CD8-positive, alpha-beta memory T cell (primary cell): ENCODE data around the gene KLF3. TPM values are rescaled to one million over a fixed set of nuclear protein-coding genes. Genes with fewer than 3 reads are reported as not detected.

Experiments used
- CTCF ChIA-PET: fragments of 350-600 bp; sonication (Branson Sonifier 250); formaldehyde crosslinking; loops from one replicate; lab custom pipeline; 2021; ENCODE audit warnings: antibody characterized with exemption; lab: Charles Lee
- POLR2A ChIA-PET: fragments of 350-600 bp; sonication (Branson Sonifier 250); formaldehyde crosslinking; loops from one replicate; lab custom pipeline; 2021; ENCODE audit warnings: antibody characterized with exemption; lab: Charles Lee
- DNase-seq, 5 donors: peaks; one replicate each; pipeline versions ENCODE4 v3.0.0 to v3.0.0-alpha.2; 2020 to 2022; ENCODE audit warnings: mixed read lengths in 1 of 5
- H3K27ac ChIP-seq: one replicate; pipeline ENCODE4 v1.7.0; 2013; ENCODE audit warnings: low read depth, mild to moderate bottlenecking, low read length, moderate library complexity
- H3K27me3 ChIP-seq: 2 replicates; pipeline ENCODE4 v1.7.0; 2013; ENCODE audit warnings: low read length, mild to moderate bottlenecking; ENCODE audit not compliant: insufficient read depth, poor library complexity, severe bottlenecking
- H3K36me3 ChIP-seq: 2 replicates; pipeline ENCODE4 v1.7.0; 2013; ENCODE audit warnings: mild to moderate bottlenecking, low read length, moderate library complexity; ENCODE audit not compliant: insufficient read depth
- H3K4me1 ChIP-seq: 2 replicates; pipeline ENCODE4 v1.7.0; 2013; ENCODE audit warnings: mild to moderate bottlenecking, low read length, moderate library complexity; ENCODE audit not compliant: insufficient read depth
- H3K4me3 ChIP-seq: 2 replicates; pipeline ENCODE4 v1.7.0; 2013; ENCODE audit warnings: mild to moderate bottlenecking, low read length
- H3K9me3 ChIP-seq: 2 replicates; pipeline ENCODE4 v1.7.0; 2013; ENCODE audit warnings: mild to moderate bottlenecking, low read length
- H3K27ac Mint-ChIP-seq, 8 donors: one replicate each; pipeline ENCODE4 v1.8.0; 2020 to 2021; ENCODE audit warnings: mixed read lengths in 8 of 8, mild to moderate bottlenecking in 6 of 8, inconsistent platforms in 3 of 8, moderate library complexity in 3 of 8
- H3K27me3 Mint-ChIP-seq, 2 donors: one replicate each; pipeline ENCODE4 v1.8.0; 2020 to 2021; ENCODE audit warnings: mixed read lengths in 2 of 2, mild to moderate bottlenecking in 1 of 2, moderate library complexity in 1 of 2
- H3K36me3 Mint-ChIP-seq, 3 donors: one replicate each; pipeline ENCODE4 v1.8.0; 2020 to 2021; ENCODE audit warnings: mixed read lengths in 3 of 3, inconsistent platforms in 1 of 3, mild to moderate bottlenecking in 1 of 3
- H3K4me1 Mint-ChIP-seq, 3 donors: one replicate each; pipeline ENCODE4 v1.8.0; 2020 to 2021; ENCODE audit warnings: mixed read lengths in 3 of 3, inconsistent platforms in 1 of 3, mild to moderate bottlenecking in 1 of 3
- H3K4me3 Mint-ChIP-seq, 7 donors: one replicate each; pipeline ENCODE4 v1.8.0; 2020 to 2021; ENCODE audit warnings: mixed read lengths in 7 of 7, mild to moderate bottlenecking in 6 of 7, moderate library complexity in 4 of 7, inconsistent platforms in 2 of 7
- H3K9me3 Mint-ChIP-seq, 5 donors: one replicate each; pipeline ENCODE4 v1.8.0; 2020 to 2022; ENCODE audit warnings: mixed read lengths in 5 of 5, mild to moderate bottlenecking in 3 of 5, moderate library complexity in 2 of 5, inconsistent platforms in 1 of 5
- polyA plus RNA-seq: library from polyadenylated mRNA; unstranded; fragments of 300-500 nt; fragmentation: Illumina TruSeq; gene quantifications from one replicate; pipeline ENCODE4 v1.2.3, GENCODE V29; 2021
- total RNA-seq, 2 experiments: library from RNA; stranded (reverse); gene quantifications; one replicate each; pipeline ENCODE4 v1.2.3, GENCODE V29; 2021

KLF3 gene
- total and polyA plus RNA-seq, 3 experiments from 2014 or later: 15.2 to 72.9 (median 17.1) TPM

DNA sequence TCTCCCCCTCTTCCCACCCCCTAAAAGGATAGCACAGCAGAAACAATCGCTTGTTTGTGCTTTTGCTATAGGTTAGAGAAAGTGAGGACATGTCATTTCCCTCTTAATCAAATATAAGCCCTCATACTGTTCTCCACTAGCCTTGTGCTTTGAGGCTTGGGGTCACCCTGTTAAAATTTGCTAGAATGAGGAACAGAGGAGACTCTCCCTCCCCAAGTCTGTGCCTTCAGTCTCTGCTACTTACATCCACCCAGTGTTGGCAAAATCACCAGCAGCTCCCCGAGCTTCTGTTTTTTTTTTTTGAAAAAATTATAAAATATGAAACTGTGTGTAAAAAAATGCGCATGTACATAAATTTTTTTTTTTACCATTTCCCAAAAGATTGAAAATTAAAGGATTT lies 19.3 kb downstream of the KLF3 start:
- H3K9me3 Mint-ChIP-seq: no peaks in the 10 kb centered on the region
- Histone ChIP-seq H3K4me3 (no peak overlapping the region), H3K36me3 (peaks cover 20% of the 10 kb centered on the region), H3K4me1 (peaks cover 80% of the 10 kb centered on the region), H3K27me3 (no peaks in the 10 kb centered on the region), H3K27ac (no peak overlapping the region), H3K9me3 (no peaks in the 10 kb centered on the region)
- DNase-seq: no peak
- peak overlapping the region in 3 of 8 donors; percentile 34 to 46 (median 45) for H3K27ac Mint-ChIP-seq
- ChIA-PET CTCF (interaction anchor here (0.8 to 1.5 kb wide), 3 partner anchors 8 to 556 kb away, joined by 3 to 7 read pairs (median 4); no protein-coding TSS in a partner anchor), POLR2A (no interaction called here)
- H3K4me3 Mint-ChIP-seq: peak overlapping the region in 4 of 7 donors; percentile 31 to 68 (median 42)
- peaks cover 8 to 88% (median 29%) of the 10 kb centered on the region in 3 donors for H3K36me3 Mint-ChIP-seq
- peaks cover 84 to 94% (median 91%) of the 10 kb centered on the region in 3 donors for H3K4me1 Mint-ChIP-seq
- H3K27me3 Mint-ChIP-seq: no peaks in the 10 kb centered on the region

GRCh38 chr4:38684271-38684670 lies 20.3 kb downstream of the KLF3 start:
- H3K4me3 Mint-ChIP-seq: peak overlapping the region in 6 of 7 donors; percentile 32 to 72 (median 62)
- H3K9me3 Mint-ChIP-seq: no peaks in the 10 kb centered on the region
- peaks cover 81 to 92% (median 91%) of the 10 kb centered on the region in 3 donors for H3K4me1 Mint-ChIP-seq
- Histone ChIP-seq H3K9me3 (no peaks in the 10 kb centered on the region), H3K27ac (no peak overlapping the region), H3K4me3 (no peak overlapping the region), H3K27me3 (no peaks in the 10 kb centered on the region), H3K36me3 (peaks cover 30% of the 10 kb centered on the region), H3K4me1 (peaks cover 76% of the 10 kb centered on the region)
- H3K36me3 Mint-ChIP-seq: peaks cover 8 to 88% (median 30%) of the 10 kb centered on the region in 3 donors
- ChIA-PET CTCF (interaction anchor here (0.7 to 1.2 kb wide), 2 partner anchors 9 to 506 kb away, joined by 4 to 5 read pairs; no protein-coding TSS in a partner anchor), POLR2A (no interaction called here)
- peak overlapping the region; percentile 1 to 90 (median 68) for H3K27ac Mint-ChIP-seq
- no peaks in the 10 kb centered on the region for H3K27me3 Mint-ChIP-seq
- peak in 2 of 5 donors; percentile 39 to 45 for DNase-seq

- H3K27me3 ChIP-seq: no peaks in the 10 kb centered on the region
- no peak overlapping the region for H3K4me3 ChIP-seq
- CTCF ChIA-PET: interaction anchor here (0.7 to 1.3 kb wide), 3 partner anchors 47 to 507 kb away, joined by 4 to 5 read pairs (median 4); no protein-coding TSS in a partner anchor
- H3K4me1 Mint-ChIP-seq: peaks cover 76 to 90% (median 89%) of the 10 kb centered on the region in 3 donors
- no peak overlapping the region for H3K27ac ChIP-seq
- POLR2A ChIA-PET: no interaction called here
- H3K9me3 ChIP-seq: no peaks in the 10 kb centered on the region
- peaks cover 12 to 89% (median 32%) of the 10 kb centered on the region in 3 donors for H3K36me3 Mint-ChIP-seq
- H3K9me3 Mint-ChIP-seq: no peaks in the 10 kb centered on the region
- H3K36me3 ChIP-seq: peaks cover 39% of the 10 kb centered on the region
- H3K4me3 Mint-ChIP-seq: peak overlapping the region in 6 of 7 donors; percentile 29 to 72 (median 60)
- no peaks in the 10 kb centered on the region for H3K27me3 Mint-ChIP-seq
- peaks cover 71% of the 10 kb centered on the region for H3K4me1 ChIP-seq
- peak overlapping the region in 4 of 8 donors; percentile 47 to 90 (median 68) for H3K27ac Mint-ChIP-seq
- no peak for DNase-seq
These were observed 21.2 kb downstream of the KLF3 start for GRCh38 chr4:38684951-38685844.

- H3K4me3 ChIP-seq: no peak overlapping the region
- H3K36me3 Mint-ChIP-seq: peaks cover 10 to 89% (median 33%) of the 10 kb centered on the region in 3 donors
- H3K4me1 ChIP-seq: peaks cover 63% of the 10 kb centered on the region
- H3K27ac ChIP-seq: no peak overlapping the region
- H3K27me3 ChIP-seq: no peaks in the 10 kb centered on the region
- CTCF ChIA-PET: interaction anchor here (1.9 kb wide), 1 partner anchor 507 kb away, joined by 10 read pairs; no protein-coding TSS in a partner anchor
- peaks cover 44% of the 10 kb centered on the region for H3K36me3 ChIP-seq
- H3K9me3 Mint-ChIP-seq: no peaks in the 10 kb centered on the region
- H3K4me1 Mint-ChIP-seq: peaks cover 68 to 85% (median 82%) of the 10 kb centered on the region in 3 donors
- POLR2A ChIA-PET: no interaction called here
- peak overlapping the region in 2 of 8 donors; percentile 29 to 32 for H3K27ac Mint-ChIP-seq
- no peaks in the 10 kb centered on the region for H3K9me3 ChIP-seq
- H3K27me3 Mint-ChIP-seq: no peaks in the 10 kb centered on the region
- peak overlapping the region in 3 of 7 donors; percentile 5 to 11 (median 11) for H3K4me3 Mint-ChIP-seq
- no peak for DNase-seq
These were observed 22.7 kb downstream of the KLF3 start for GRCh38 chr4:38686682-38687081.

DNA sequence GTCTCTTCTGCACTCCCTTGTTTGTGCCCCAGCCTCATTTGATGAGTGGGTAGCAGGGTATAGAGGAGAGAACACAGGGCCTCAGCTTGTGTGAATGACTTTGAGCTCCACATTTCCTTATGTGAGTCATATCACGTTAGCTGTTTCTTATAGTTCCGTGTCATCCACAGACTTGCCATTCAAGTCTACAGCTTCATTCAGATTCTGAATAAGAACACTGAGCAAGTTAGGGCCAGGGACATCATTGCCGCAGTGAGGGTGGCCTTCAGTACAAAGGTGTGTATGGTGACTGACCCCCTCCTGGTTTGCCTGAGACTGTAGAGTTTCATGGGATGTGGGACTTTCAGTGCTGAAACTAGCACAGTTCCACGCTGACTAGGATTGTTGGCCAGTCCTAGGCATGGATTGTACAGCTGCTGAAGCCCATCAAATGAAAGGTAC lies 23.6 kb downstream of the KLF3 start:
- Mint-ChIP-seq H3K4me3 (peak overlapping the region in 6 of 7 donors; percentile 20 to 53 (median 34)), H3K4me1 (peaks cover 61 to 76% (median 74%) of the 10 kb centered on the region in 3 donors), H3K36me3 (peaks cover 9 to 91% (median 32%) of the 10 kb centered on the region in 3 donors), H3K27me3 (no peaks in the 10 kb centered on the region), H3K9me3 (no peaks in the 10 kb centered on the region), H3K27ac (peak overlapping the region; percentile 8 to 84 (median 71))
- Histone ChIP-seq H3K4me3 (no peak overlapping the region), H3K4me1 (peaks cover 57% of the 10 kb centered on the region), H3K9me3 (no peaks in the 10 kb centered on the region), H3K27ac (no peak overlapping the region), H3K27me3 (no peaks in the 10 kb centered on the region), H3K36me3 (peaks cover 51% of the 10 kb centered on the region)
- POLR2A ChIA-PET: no interaction called here
- CTCF ChIA-PET: interaction anchor here (1.0 to 1.9 kb wide), 2 partner anchors 13 to 508 kb away, joined by 4 to 10 read pairs; no protein-coding TSS in a partner anchor
- DNase-seq: no peak

- H3K27me3 Mint-ChIP-seq: no peaks in the 10 kb centered on the region
- H3K36me3 ChIP-seq: peaks cover 56% of the 10 kb centered on the region
- H3K27ac Mint-ChIP-seq: peak overlapping the region in 3 of 8 donors; percentile 33 to 75 (median 69)
These were observed 24.8 kb downstream of the KLF3 start for GRCh38 chr4:38688676-38689355.

GRCh38 chr4:38691251-38692008 lies 27.4 kb downstream of the KLF3 start:
- Histone ChIP-seq H3K4me1 (peaks cover 21% of the 10 kb centered on the region), H3K9me3 (no peaks in the 10 kb centered on the region), H3K27ac (no peak overlapping the region), H3K27me3 (no peaks in the 10 kb centered on the region), H3K36me3 (peaks cover 82% of the 10 kb centered on the region), H3K4me3 (no peak overlapping the region)
- POLR2A ChIA-PET: no interaction called here
- Mint-ChIP-seq H3K9me3 (no peaks in the 10 kb centered on the region), H3K4me3 (no peak overlapping the region), H3K4me1 (peaks cover 29 to 45% (median 40%) of the 10 kb centered on the region in 3 donors), H3K27me3 (no peaks in the 10 kb centered on the region), H3K27ac (no peak overlapping the region), H3K36me3 (peaks cover 23 to 94% (median 48%) of the 10 kb centered on the region in 3 donors)
- no peak for DNase-seq
- CTCF ChIA-PET: interaction anchor here (1.5 kb wide), 1 partner anchor 372 kb away, joined by 5 read pairs; no protein-coding TSS in a partner anchor

More at GRCh38 chr4:38688676-38689355, 24.8 kb downstream of the KLF3 start:
- Histone ChIP-seq H3K9me3 (no peaks in the 10 kb centered on the region), H3K27me3 (no peaks in the 10 kb centered on the region), H3K4me1 (peaks cover 45% of the 10 kb centered on the region), H3K4me3 (no peak overlapping the region), H3K27ac (no peak overlapping the region)
- Mint-ChIP-seq H3K9me3 (no peaks in the 10 kb centered on the region), H3K4me1 (peaks cover 50 to 64% (median 62%) of the 10 kb centered on the region in 3 donors), H3K4me3 (no peak overlapping the region), H3K36me3 (peaks cover 9 to 91% (median 34%) of the 10 kb centered on the region in 3 donors)
- ChIA-PET POLR2A (no interaction called here), CTCF (no interaction called here)
- DNase-seq: peak in 1 of 5 donors; percentile 1
